Mammary epithelial cell (primary cell): ENCODE measurements around the gene KCNH5.

Experiments used
- CTCF ChIP-seq, 2 donors: IDR thresholded peaks in 1 of 2; conservative IDR thresholded peaks in 1 of 2; 2 replicates each; pipeline ENCODE4 v1.5.1; 2011 to 2012; ENCODE audit warnings: inconsistent platforms in 2 of 2, low read length in 2 of 2, mild to moderate bottlenecking in 2 of 2, control low read depth in 1 of 2, low read depth in 1 of 2; ENCODE audit not compliant: insufficient read depth in 1 of 2; ENCODE audit errors: extremely low read depth in 1 of 2
- EZH2 ChIP-seq: IDR thresholded peaks from 2 replicates; pipeline ENCODE4 v1.6.1; 2012; ENCODE audit warnings: low read length, inconsistent platforms, borderline replicate concordance

GRCh38 chr14:62722406-62722805 lies 322.9 kb downstream of the KCNH5 start:
- TF ChIP-seq CTCF (conservative IDR thresholded peaks at IDR 0.05 in 1 of 2, IDR thresholded peaks at IDR 0.05 in 1 of 2; ENCODE audit: extremely low read depth in 1 of 2, insufficient read depth in 1 of 2, low read depth in 1 of 2, low read length in 2 of 2): no peak
- TF ChIP-seq EZH2: no peak
